H1 (cell line): Measurements from ENCODE around the gene UMODL1. TPM values are rescaled to one million over a fixed set of nuclear protein-coding genes. Genes with fewer than 3 reads are reported as not detected.
"Not testable (repeated sequence)": the region's sequence is repeated elsewhere in the genome, so short reads cannot be mapped to it uniquely, and the experiment has no call there.

Experiments
- CTCF ChIA-PET: fragments of 300-600 bp; sonication (Branson Sonifier 250); formaldehyde crosslinking; loops from one replicate; lab custom pipeline; 2021; ENCODE audit not compliant: partially characterized antibody; lab: Charles Lee
- POLR2A ChIA-PET: fragments of 300-600 bp; sonication (Branson Sonifier 250); formaldehyde crosslinking; loops from one replicate; lab custom pipeline; 2021; ENCODE audit warnings: inconsistent platforms; ENCODE audit not compliant: partially characterized antibody; lab: Charles Lee
- DNase-seq, 2 experiments: peaks; one replicate each; pipeline versions ENCODE4 v3.0.0 to v3.0.0-alpha.2; 2010 to 2022; ENCODE audit warnings: low spot score in 2 of 2, low read depth in 1 of 2, mixed read lengths in 1 of 2
- FAIRE-seq: peaks from 2 replicates; lab custom pipeline; 2011; peaks lifted over from hg19 to GRCh38; lab: Jason Lieb, UNC
- H2AFZ ChIP-seq: 2 replicates; pipeline ENCODE4 v1.8.1; 2012; ENCODE audit warnings: low read length, inconsistent platforms
- H2AK5ac ChIP-seq: 2 replicates; pipeline ENCODE4 v1.6.1; 2013; ENCODE audit warnings: low read depth, low read length
- H2BK120ac ChIP-seq: replicated peaks from 2 replicates; pipeline ENCODE3; 2013; ENCODE audit warnings: low read depth, low read length, inconsistent platforms
- H2BK12ac ChIP-seq: 2 replicates; pipeline ENCODE4 v1.6.1; 2013; ENCODE audit warnings: low read depth, low read length
- H2BK15ac ChIP-seq: 2 replicates; pipeline ENCODE4 v1.6.1; 2013; ENCODE audit warnings: low read length
- H2BK20ac ChIP-seq: 2 replicates; pipeline ENCODE4 v1.6.1; 2013; ENCODE audit warnings: low read length
- H2BK5ac ChIP-seq: 2 replicates; pipeline ENCODE4 v1.6.1; 2013; ENCODE audit warnings: low read depth, low read length
- H3K14ac ChIP-seq: 2 replicates; pipeline ENCODE4 v1.6.1; 2013; ENCODE audit warnings: inconsistent platforms; ENCODE audit not compliant: insufficient read length
- H3K18ac ChIP-seq: 2 replicates; pipeline ENCODE4 v1.6.1; 2013; ENCODE audit warnings: low read length; ENCODE audit errors: extremely low read depth
- H3K23ac ChIP-seq: 2 replicates; pipeline ENCODE4 v1.6.1; 2013; ENCODE audit warnings: inconsistent platforms; ENCODE audit not compliant: insufficient read length
- H3K23me2 ChIP-seq: 2 replicates; pipeline ENCODE4 v1.6.1; 2013; ENCODE audit warnings: low read depth, low read length
- H3K27ac ChIP-seq: 2 replicates; pipeline ENCODE4 v1.6.1; 2011; ENCODE audit warnings: low read depth, low read length, inconsistent platforms
- H3K27me3 ChIP-seq, 4 experiments: replicated peaks in 1 of 4; 1 replicate in 1 of 4; 2 replicates in 3 of 4; pipeline versions ENCODE4 v1.6.1 to v1.8.1; 2011 to 2013; ENCODE audit warnings: low read length in 3 of 4, mild to moderate bottlenecking in 3 of 4, inconsistent platforms in 2 of 4, mixed read lengths in 2 of 4, moderate library complexity in 1 of 4; ENCODE audit not compliant: control insufficient read depth in 3 of 4, insufficient read depth in 3 of 4; ENCODE audit errors: extremely low read depth in 1 of 4
- H3K36me3 ChIP-seq, 4 experiments: 2 replicates each; pipeline versions ENCODE4 v1.6.1 to v1.8.1; 2011 to 2013; ENCODE audit warnings: mild to moderate bottlenecking in 4 of 4, low read length in 3 of 4, moderate library complexity in 2 of 4, control low read depth in 1 of 4, inconsistent platforms in 1 of 4; ENCODE audit not compliant: insufficient read depth in 4 of 4, control insufficient read depth in 2 of 4
- H3K4ac ChIP-seq: replicated peaks from 2 replicates; pipeline ENCODE3; 2013; ENCODE audit warnings: low read length, low read depth, mixed read lengths, inconsistent platforms; ENCODE audit not compliant: insufficient read length
- H3K4me1 ChIP-seq, 4 experiments: replicated peaks in 1 of 4; 1 replicate in 1 of 4; 2 replicates in 3 of 4; pipeline versions ENCODE4 v1.6.1 to v1.8.1; 2011 to 2013; ENCODE audit warnings: low read length in 3 of 4, inconsistent platforms in 2 of 4, mixed read lengths in 1 of 4; ENCODE audit not compliant: insufficient read depth in 4 of 4, control insufficient read depth in 3 of 4
- H3K4me2 ChIP-seq, 2 experiments: 2 replicates each; pipeline versions ENCODE4 v1.6.1 to v1.8.1; 2011 to 2013; ENCODE audit warnings: low read depth in 2 of 2, low read length in 2 of 2, control low read depth in 1 of 2, inconsistent platforms in 1 of 2, mild to moderate bottlenecking in 1 of 2; ENCODE audit not compliant: insufficient read depth in 1 of 2
- H3K4me3 ChIP-seq, 4 experiments: fragments of 200-600, 300-600 bp in 1 of 4; sonication (generic), shearing (Covaris generic), sonication (Bioruptor Twin) in 1 of 4; 2 replicates each; pipeline versions ENCODE4 v1.5.1 to v1.8.1; 2011 to 2016; ENCODE audit warnings: low read length in 4 of 4, low read depth in 3 of 4, control low read depth in 2 of 4, inconsistent platforms in 2 of 4, mild to moderate bottlenecking in 2 of 4, mixed read lengths in 1 of 4, moderate library complexity in 1 of 4; ENCODE audit not compliant: insufficient read depth in 2 of 4; ENCODE audit errors: extremely low read depth in 1 of 4
- H3K56ac ChIP-seq: replicated peaks from 2 replicates; pipeline ENCODE3; 2013; ENCODE audit warnings: low read depth, mild to moderate bottlenecking, mixed read lengths, low read length, inconsistent platforms; ENCODE audit not compliant: insufficient read length
- H3K79me1 ChIP-seq: 2 replicates; pipeline ENCODE4 v1.6.1; 2013; ENCODE audit warnings: low read depth, low read length, control low read depth
- H3K79me2 ChIP-seq, 2 experiments: 2 replicates each; pipeline versions ENCODE4 v1.6.1 to v1.8.1; 2012 to 2013; ENCODE audit warnings: low read length in 2 of 2, mild to moderate bottlenecking in 2 of 2, inconsistent platforms in 1 of 2; ENCODE audit not compliant: insufficient read depth in 2 of 2, control insufficient read depth in 1 of 2
- H3K9ac ChIP-seq, 4 experiments: replicated peaks in 1 of 4; 1 replicate in 1 of 4; 2 replicates in 3 of 4; pipeline versions ENCODE4 v1.6.1 to v1.8.1; 2011 to 2013; ENCODE audit warnings: low read depth in 3 of 4, low read length in 3 of 4, control low read depth in 2 of 4, mild to moderate bottlenecking in 2 of 4, moderate library complexity in 2 of 4, inconsistent platforms in 1 of 4; ENCODE audit errors: extremely low read depth in 1 of 4
- H3K9me3 ChIP-seq, 2 experiments: 2 replicates each; pipeline versions ENCODE4 v1.6.1 to v1.8.1; 2012 to 2013; ENCODE audit warnings: mild to moderate bottlenecking in 2 of 2, moderate library complexity in 2 of 2, control low read depth in 1 of 2, inconsistent platforms in 1 of 2, low read depth in 1 of 2, low read length in 1 of 2, mixed read lengths in 1 of 2; ENCODE audit not compliant: insufficient read depth in 2 of 2
- H4K20me1 ChIP-seq, 2 experiments: replicated peaks in 1 of 2; 2 replicates each; pipeline versions ENCODE3 to v1.8.1; 2011 to 2013; ENCODE audit warnings: inconsistent platforms in 2 of 2, low read length in 2 of 2, mild to moderate bottlenecking in 1 of 2; ENCODE audit not compliant: insufficient read depth in 2 of 2, control insufficient read depth in 1 of 2
- H4K5ac ChIP-seq: 2 replicates; pipeline ENCODE4 v1.6.1; 2013; ENCODE audit warnings: low read length, low read depth, mixed read lengths, inconsistent platforms; ENCODE audit not compliant: insufficient read length
- H4K8ac ChIP-seq: 2 replicates; pipeline ENCODE4 v1.8.0; 2013; ENCODE audit warnings: mild to moderate bottlenecking, moderate library complexity, low read length, inconsistent platforms; ENCODE audit not compliant: insufficient read depth; ENCODE audit errors: extremely low read depth
- H4K91ac ChIP-seq: replicated peaks from 2 replicates; pipeline ENCODE3; 2013; ENCODE audit warnings: low read length, mixed read lengths, inconsistent platforms; ENCODE audit not compliant: insufficient read length
- CEBPB ChIP-seq: IDR thresholded peaks from 2 replicates; pipeline ENCODE4 v1.6.1; 2012; ENCODE audit warnings: low read depth, low read length
- MAX ChIP-seq: IDR thresholded peaks from 2 replicates; pipeline ENCODE4 v1.6.1; 2012; ENCODE audit warnings: inconsistent platforms
- RXRA ChIP-seq: IDR thresholded peaks from 2 replicates; pipeline ENCODE4 v1.6.1; 2011; ENCODE audit warnings: low read depth, mild to moderate bottlenecking, low read length, moderate library complexity; ENCODE audit not compliant: insufficient read depth
- SP2 ChIP-seq: IDR thresholded peaks from 2 replicates; pipeline ENCODE4 v1.6.1; 2012; ENCODE audit warnings: mild to moderate bottlenecking, low read length, inconsistent platforms
- YY1 ChIP-seq: IDR thresholded peaks from 2 replicates; pipeline ENCODE4 v1.6.1; 2011; ENCODE audit warnings: low read depth, mild to moderate bottlenecking, low read length
- WGBS, 2 experiments: shearing (Covaris generic) in 1 of 2; methylation state at CpG; one replicate each; pipeline versions ENCODE4 v1.1.6 to v1.1.7; 2013 to 2015; ENCODE audit warnings: low lambda C conversion rate in 2 of 2, mixed read lengths in 2 of 2, inconsistent platforms in 1 of 2, low coverage in 1 of 2, missing lambda C conversion rate in 1 of 2; ENCODE audit not compliant: insufficient replicate concordance in 2 of 2, insufficient coverage in 1 of 2, insufficient read length in 1 of 2; ENCODE audit errors: extremely low coverage in 1 of 2, missing lambda C conversion rate in 1 of 2; 5-methylcytosine and 5-hydroxymethylcytosine counted together
- polyA plus RNA-seq, 7 experiments: library from polyadenylated mRNA; depleted of rRNA in 3 of 7; stranded (reverse) in 5 of 7; unstranded in 2 of 7; fragments of >200 nt in 5 of 7; fragments of 200-250 nt in 2 of 7; gene quantifications; 1 replicate in 5 of 7; 2 replicates in 1 of 7; 4 replicates in 1 of 7; pipeline versions ENCODE4 v1.2.1 to v1.2.3, GENCODE V29; 2011 to 2013; ENCODE audit warnings: missing spikeins in 2 of 7, mixed read lengths in 2 of 7
- total RNA-seq: library from RNA; stranded (reverse); fragmentation: NEBNext Ultra II Directional; extraction: Animal tissue kit (Norgen Biotek cat#: 25700); gene quantifications from 2 replicates; pipeline ENCODE4 v1.2.1, GENCODE V29; 2021
- TF ChIP-seq, protein P1 (sequence below), 3 experiments: IDR thresholded peaks; 1 replicate in 2 of 3; 2 replicates in 1 of 3; pipeline versions ENCODE4 v1.5.1 to v1.6.1; 2011; ENCODE audit warnings: low read length in 3 of 3, mild to moderate bottlenecking in 3 of 3, inconsistent platforms in 2 of 3, low read depth in 1 of 3, moderate library complexity in 1 of 3; ENCODE audit not compliant: insufficient read depth in 1 of 3; ENCODE audit errors: control extremely low read depth in 1 of 3

The UMODL1 gene
- total and polyA plus RNA-seq, 2 of the 8 experiments (the other 6 are each of a cell fraction or from before 2014, with no cell fraction given), result not detected

- TF ChIP-seq, protein P1, sequence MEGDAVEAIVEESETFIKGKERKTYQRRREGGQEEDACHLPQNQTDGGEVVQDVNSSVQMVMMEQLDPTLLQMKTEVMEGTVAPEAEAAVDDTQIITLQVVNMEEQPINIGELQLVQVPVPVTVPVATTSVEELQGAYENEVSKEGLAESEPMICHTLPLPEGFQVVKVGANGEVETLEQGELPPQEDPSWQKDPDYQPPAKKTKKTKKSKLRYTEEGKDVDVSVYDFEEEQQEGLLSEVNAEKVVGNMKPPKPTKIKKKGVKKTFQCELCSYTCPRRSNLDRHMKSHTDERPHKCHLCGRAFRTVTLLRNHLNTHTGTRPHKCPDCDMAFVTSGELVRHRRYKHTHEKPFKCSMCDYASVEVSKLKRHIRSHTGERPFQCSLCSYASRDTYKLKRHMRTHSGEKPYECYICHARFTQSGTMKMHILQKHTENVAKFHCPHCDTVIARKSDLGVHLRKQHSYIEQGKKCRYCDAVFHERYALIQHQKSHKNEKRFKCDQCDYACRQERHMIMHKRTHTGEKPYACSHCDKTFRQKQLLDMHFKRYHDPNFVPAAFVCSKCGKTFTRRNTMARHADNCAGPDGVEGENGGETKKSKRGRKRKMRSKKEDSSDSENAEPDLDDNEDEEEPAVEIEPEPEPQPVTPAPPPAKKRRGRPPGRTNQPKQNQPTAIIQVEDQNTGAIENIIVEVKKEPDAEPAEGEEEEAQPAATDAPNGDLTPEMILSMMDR (IDR thresholded peaks at IDR 0.05; ENCODE audit: control extremely low read depth in 1 of 3, insufficient read depth in 1 of 3, low read depth in 1 of 3, low read length in 3 of 3), result peak in 2 of 3 experiments; percentile 23 to 25; a peak in 2 of 4 replicates
- TF ChIP-seq YY1 (no peak), SP2 (no peak), MAX (no peak), CEBPB (no peak), RXRA (no peak)
Measured at GRCh38 chr21:42075686-42076471, 4.8 kb downstream of the UMODL1 start (continued).

GRCh38 chr21:42077685-42078238 lies 6.6 kb downstream of the UMODL1 start:
- H3K4ac ChIP-seq, H2AK5ac ChIP-seq, H2BK15ac ChIP-seq, H4K20me1 ChIP-seq, H2BK12ac ChIP-seq, CTCF ChIA-PET, H3K23ac ChIP-seq, H3K36me3 ChIP-seq, FAIRE-seq, H3K4me1 ChIP-seq, H4K5ac ChIP-seq, H3K18ac ChIP-seq, H3K27me3 ChIP-seq, H3K23me2 ChIP-seq, H3K9me3 ChIP-seq, H2BK120ac ChIP-seq, H3K14ac ChIP-seq, H2BK5ac ChIP-seq, H3K27ac ChIP-seq, H2BK20ac ChIP-seq, H2AFZ ChIP-seq, H3K79me2 ChIP-seq, H4K8ac ChIP-seq, H3K4me3 ChIP-seq, H3K9ac ChIP-seq, H3K4me2 ChIP-seq, DNase-seq, H3K56ac ChIP-seq, H4K91ac ChIP-seq, POLR2A ChIA-PET, H3K79me1 ChIP-seq: not testable (repeated sequence)
- 86% methylated on average over 6 of the region's 6 CpGs; no CpG with 5 or more reads in 1 of the 2 experiments for WGBS, 2 experiments
